CD1c-positive myeloid dendritic cell (primary cell): ENCODE measurements around the gene SP140.
"Not testable (repeated sequence)": the region's sequence is repeated elsewhere in the genome, so short reads cannot be mapped to it uniquely, and the experiment has no call there.

Experiments used
- DNase-seq: peaks from one replicate; pipeline ENCODE4 v3.0.0-alpha.2; 2016; ENCODE audit errors: extremely low spot score

SP140 gene

GRCh38 chr2:230326453-230327417, 101.2 kb downstream of the SP140 start, which contains the start of gene SP140L:
Gene SP140L (plus strand): TSS chr2:230327193. CDS start chr2:230327270, 77 bp downstream.
- peak; percentile 89 for DNase-seq

DNA sequence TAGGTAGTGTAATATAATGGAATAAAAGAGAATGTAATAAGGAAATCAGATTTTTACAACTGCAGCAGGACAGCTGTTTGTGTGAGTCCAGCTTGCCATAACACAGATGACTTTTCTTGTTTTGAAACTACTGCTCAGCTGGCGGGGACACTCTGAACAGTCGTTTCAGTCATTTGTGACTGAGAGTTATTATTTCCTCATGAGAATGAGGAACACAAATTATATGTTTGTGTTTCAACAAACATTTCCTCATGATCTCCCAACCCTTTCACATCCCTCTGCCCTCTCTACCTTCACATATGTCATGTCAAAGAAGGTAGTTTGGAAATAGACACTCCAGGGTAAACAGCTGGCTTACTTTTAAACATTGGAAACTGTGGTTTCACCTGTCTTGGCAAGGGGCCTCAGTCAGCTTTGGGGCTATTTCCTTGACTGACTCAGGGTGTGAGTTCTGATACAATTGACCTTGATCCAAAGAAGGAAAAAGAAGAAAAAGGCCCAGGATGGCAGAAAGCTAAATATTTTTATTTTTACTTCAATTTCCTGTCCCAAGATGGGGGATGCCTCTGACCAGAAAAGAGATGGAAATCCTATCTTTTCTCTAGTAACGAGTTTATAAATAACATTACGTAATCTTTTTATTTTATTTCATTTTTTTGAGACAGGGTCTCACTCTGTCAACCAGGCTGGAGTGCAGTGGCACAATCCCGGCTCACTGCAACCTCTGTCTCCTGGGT, 102.0 kb downstream of the SP140 start:
- DNase-seq: peak; percentile 86

DNA sequence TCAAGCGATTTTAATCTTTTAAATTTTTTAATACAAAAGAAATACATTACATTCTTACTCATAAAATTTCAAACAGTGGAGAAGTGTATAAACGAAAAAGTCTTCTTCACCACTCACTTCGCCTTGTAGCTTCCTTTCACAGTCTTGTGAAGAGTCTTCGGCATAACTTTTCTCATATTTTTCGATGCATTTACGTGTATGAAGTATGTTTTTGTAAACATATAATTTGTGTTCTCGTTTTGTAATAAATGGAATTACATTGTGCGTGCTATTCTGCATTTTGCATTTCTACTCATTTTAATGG, 102.6 kb downstream of the SP140 start:
- DNase-seq: no peak

GRCh38 chr2:230329946-230330605, 104.5 kb downstream of the SP140 start:
- DNase-seq: peak; percentile 51

DNA sequence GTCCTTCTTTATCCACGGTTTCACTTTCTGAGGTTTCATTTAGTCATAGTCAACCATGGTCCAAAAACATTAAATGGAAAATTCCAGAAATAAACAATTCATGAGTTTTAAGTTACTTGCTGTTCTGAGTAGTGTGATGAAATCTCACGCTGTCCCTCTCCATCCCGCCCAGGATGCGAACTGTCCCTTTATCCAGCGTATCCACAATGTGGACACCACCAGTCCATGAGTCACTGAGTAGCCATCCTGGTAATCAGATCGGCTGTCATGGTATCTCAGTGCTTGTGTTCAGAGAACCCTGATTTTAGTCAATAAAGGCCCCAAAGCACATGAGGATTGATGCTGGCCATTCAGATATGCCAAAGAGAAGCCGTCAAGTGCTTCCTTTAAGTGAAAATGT, 105.2 kb downstream of the SP140 start:
- DNase-seq: no peak

DNA sequence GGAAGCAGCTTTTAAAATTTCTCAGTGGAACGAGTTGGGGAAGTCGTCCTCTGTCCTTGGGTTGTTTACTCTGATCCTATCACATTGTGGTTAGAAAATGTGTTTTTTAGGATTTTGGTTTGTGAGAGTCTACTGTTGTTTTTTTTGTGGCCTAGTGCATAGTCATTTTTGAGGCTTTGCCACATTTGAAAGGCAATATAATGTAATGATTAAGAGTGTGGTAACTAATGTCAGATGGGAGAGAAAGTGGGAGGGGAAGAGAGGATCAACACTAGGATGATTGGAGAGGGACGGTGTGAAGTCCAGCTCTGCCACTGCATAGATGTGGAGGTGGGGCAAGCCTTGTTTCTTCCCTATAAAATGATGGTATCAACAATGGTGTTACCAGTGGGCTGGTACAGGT, 109.9 kb downstream of the SP140 start:
- no peak for DNase-seq

DNA sequence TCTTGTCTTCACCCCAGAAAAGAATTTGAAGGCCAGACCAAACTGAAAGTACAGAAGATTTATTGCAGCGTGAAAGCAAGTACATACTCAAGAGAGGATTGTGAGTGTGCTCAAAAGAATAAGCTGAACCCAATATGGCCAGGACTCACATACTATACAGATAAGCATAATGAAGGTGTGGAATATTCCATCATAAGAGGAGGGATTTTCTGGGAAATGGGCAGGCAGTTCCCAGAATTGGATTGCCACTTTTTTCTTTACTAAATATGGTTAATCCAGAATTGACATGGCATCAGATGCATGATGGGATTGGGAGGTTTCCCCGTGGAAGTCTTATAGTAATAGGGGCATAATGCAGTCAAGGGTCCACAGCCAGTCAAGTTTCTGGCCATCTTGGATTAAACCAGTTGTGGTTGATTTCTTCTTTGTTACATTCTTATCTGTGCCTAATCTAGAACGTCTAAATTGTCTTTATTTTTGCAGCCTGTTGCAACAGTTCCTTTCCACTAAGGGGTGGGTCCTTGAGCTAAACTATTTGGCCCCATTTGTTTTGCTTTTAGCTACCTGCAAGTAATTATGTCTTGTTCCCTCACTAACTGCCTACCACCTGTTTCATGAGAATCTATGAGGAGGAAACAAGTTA, 110.4 kb downstream of the SP140 start:
- no peak for DNase-seq

DNA sequence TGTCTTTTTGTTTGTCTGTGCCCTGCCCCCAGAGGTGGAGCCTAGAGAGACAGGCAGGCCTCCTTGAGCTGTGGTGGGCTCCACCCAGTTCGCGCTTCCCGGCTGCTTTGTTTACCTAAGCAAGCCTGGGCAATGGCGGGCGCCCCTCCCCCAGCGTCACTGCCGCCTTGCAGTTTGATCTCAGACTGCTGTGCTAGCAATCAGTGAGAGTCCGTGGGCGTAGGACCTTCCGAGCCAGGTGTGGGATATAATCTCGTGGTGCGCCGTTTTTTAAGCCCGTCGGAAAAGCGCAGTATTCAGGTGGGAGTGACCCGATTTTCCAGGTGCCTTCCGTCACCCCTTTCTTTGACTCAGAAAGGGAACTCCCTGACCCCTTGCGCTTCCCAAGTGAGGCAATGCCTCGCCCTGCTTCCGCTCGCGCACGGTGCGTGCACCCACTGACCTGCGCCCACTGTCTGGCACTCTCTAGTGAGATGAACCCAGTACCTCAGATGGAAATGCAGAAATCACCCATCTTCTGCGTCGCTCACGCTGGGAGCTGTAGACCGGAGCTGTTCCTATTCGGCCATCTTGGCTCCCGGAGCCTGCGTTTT, 116.5 kb downstream of the SP140 start:
- not testable (repeated sequence) for DNase-seq

DNA sequence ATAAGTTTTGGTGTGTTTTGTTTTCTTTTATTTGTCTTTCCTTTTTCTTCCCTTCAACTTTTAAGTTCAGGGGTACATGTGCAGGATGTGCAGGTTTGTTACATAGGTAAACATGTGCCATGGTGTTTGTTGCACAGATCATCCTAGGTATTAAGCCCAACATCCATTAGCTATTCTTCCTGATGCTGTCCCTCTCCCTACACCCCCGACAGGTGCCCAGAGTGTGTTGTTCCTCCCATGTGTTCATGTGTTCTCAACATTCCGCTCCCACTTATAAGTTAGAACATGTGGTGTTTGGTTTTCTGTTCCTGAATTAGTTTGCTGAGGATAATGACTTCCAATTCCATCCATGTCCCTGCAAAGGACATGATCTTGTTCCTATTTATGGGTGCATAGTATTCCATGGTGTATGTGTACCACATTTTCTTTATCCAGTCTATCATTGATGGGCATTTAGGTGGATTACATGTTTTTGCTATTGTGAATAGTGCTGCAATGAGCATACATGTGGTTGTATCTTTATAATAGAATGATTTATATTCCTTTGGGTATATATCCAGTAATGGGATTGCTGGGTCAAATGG, 117.6 kb downstream of the SP140 start:
- not testable (repeated sequence) for DNase-seq

DNA sequence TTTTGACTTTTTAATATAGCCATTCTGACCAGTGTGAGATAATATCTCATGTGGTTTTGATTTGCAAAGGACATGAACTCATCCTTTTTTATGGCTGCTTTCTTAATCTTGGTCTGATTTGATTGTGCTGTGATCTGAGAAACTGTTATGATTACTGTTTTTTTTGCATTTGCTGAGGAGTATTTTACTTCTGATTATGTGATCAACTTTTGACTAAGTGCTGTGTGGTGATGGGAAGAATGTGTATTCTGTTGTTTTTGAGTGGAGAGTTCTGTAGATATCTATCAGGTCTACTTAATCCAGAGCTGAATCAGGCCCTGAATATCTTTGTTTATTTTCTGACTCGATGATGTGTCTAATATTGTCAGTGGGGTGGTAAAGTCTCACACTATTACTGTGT, 118.2 kb downstream of the SP140 start:
- no peak for DNase-seq

- no peak for DNase-seq
Measured at GRCh38 chr2:230346465-230346864, 120.9 kb downstream of the SP140 start.

- DNase-seq: no peak
Measured at GRCh38 chr2:230346921-230347533, 121.5 kb downstream of the SP140 start.

- DNase-seq: peak; percentile 27
Measured at GRCh38 chr2:230347659-230348305, 122.2 kb downstream of the SP140 start.

DNA sequence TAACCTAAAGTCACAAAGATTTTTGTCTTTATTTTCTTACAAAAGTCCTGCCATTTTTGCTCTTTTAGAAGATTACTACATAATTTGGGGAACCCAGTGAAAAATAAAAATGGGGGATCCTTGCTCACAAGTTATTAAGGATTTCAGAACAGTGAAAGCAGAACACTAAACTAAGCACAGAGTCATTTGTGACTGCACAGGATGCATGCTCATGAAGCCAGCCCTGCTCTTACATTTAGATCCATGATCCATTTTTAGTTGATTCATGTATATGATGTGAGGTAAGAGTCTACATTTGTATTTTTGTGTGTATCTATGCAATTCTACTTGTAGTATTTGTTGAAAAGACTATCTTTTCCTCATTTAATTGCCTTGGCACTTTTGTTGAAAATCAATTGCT, 123.3 kb downstream of the SP140 start:
- no peak for DNase-seq

GRCh38 chr2:230356084-230356483, 130.5 kb downstream of the SP140 start:
- DNase-seq: no peak

- no peak for DNase-seq
Measured at GRCh38 chr2:230358305-230358704, 132.8 kb downstream of the SP140 start.

DNA sequence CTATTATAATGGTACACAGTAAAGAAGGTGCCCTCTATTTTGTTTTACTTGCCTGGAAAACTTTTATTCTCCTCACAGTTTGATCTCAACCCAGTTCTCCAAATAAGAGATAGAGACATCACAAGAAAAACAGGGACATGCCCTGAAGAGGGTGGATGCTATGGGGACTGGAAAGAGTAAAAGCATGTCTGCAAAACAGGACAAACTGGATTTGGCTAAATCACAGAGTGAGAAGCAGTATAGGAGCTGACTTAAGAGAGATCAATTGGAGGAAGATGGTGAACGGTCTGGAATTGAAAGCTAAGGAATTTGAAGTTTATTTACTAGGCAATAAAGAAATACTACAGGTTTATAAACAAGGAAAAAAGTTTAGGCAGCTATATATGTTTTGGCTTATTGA, 134.5 kb downstream of the SP140 start:
- no peak for DNase-seq

- DNase-seq: no peak
Measured at GRCh38 chr2:230362030-230362691, 136.6 kb downstream of the SP140 start.
